ENCODE results near the gene DOCK3.

Gene DOCK3

GRCh38 chr3:51392355-51393133, 717.8 kb downstream of the DOCK3 start:
- peak overlapping the region; percentile 60 for H3K27ac Mint-ChIP-seq
- H3K4me1 Mint-ChIP-seq, result peaks cover 29% of the 10 kb centered on the region
- H3K9me3 Mint-ChIP-seq, result no peaks in the 10 kb centered on the region
- DNase-seq (ENCODE audit: low spot score in 2 of 2), result no peak
- ATAC-seq (ENCODE audit: low read depth), result no peak
- H3K4me3 Mint-ChIP-seq, result peak overlapping the region; percentile 83
- no peaks in the 10 kb centered on the region for H3K27me3 Mint-ChIP-seq
- H3K36me3 Mint-ChIP-seq, result peaks cover 18% of the 10 kb centered on the region

- ATAC-seq (ENCODE audit: low read depth) (no peak), DNase-seq (ENCODE audit: low spot score in 2 of 2) (no peak)
- peak overlapping the region; percentile 31 for H3K27ac Mint-ChIP-seq
- H3K4me3 Mint-ChIP-seq, result no peak overlapping the region
- H3K36me3 Mint-ChIP-seq, result peaks cover 14% of the 10 kb centered on the region
- H3K27me3 Mint-ChIP-seq, result no peaks in the 10 kb centered on the region
- H3K9me3 Mint-ChIP-seq, result no peaks in the 10 kb centered on the region
- H3K4me1 Mint-ChIP-seq, result peaks cover 25% of the 10 kb centered on the region
Observed at GRCh38 chr3:51393134-51393495, 718.4 kb downstream of the DOCK3 start.

GRCh38 chr3:51393564-51393963, 718.8 kb downstream of the DOCK3 start:
- Mint-ChIP-seq H3K27me3 (no peaks in the 10 kb centered on the region), H3K27ac (no peak overlapping the region), H3K4me3 (no peak overlapping the region), H3K4me1 (peaks cover 25% of the 10 kb centered on the region), H3K9me3 (no peaks in the 10 kb centered on the region), H3K36me3 (peaks cover 14% of the 10 kb centered on the region)
- DNase-seq (ENCODE audit: low spot score in 2 of 2) (no peak), ATAC-seq (ENCODE audit: low read depth) (no peak)

GRCh38 chr3:51394541-51394940, 719.8 kb downstream of the DOCK3 start:
- Mint-ChIP-seq H3K36me3 (peaks cover 12% of the 10 kb centered on the region), H3K27ac (peak overlapping the region; percentile 14), H3K27me3 (no peaks in the 10 kb centered on the region), H3K4me1 (peaks cover 22% of the 10 kb centered on the region), H3K9me3 (no peaks in the 10 kb centered on the region), H3K4me3 (no peak overlapping the region)
- no peak for ATAC-seq (ENCODE audit: low read depth)
- DNase-seq (ENCODE audit: low spot score in 2 of 2), result no peak

- peak overlapping the region; percentile 14 for H3K27ac Mint-ChIP-seq
- DNase-seq (ENCODE audit: low spot score in 2 of 2) (no peak), ATAC-seq (ENCODE audit: low read depth) (no peak)
- H3K9me3 Mint-ChIP-seq, result no peaks in the 10 kb centered on the region
- peaks cover 14% of the 10 kb centered on the region for H3K36me3 Mint-ChIP-seq
- H3K4me1 Mint-ChIP-seq, result peaks cover 20% of the 10 kb centered on the region
- no peaks in the 10 kb centered on the region for H3K27me3 Mint-ChIP-seq
- H3K4me3 Mint-ChIP-seq, result no peak overlapping the region
Observed at GRCh38 chr3:51395493-51396213, 720.9 kb downstream of the DOCK3 start.

GRCh38 chr3:51396401-51396800, 721.7 kb downstream of the DOCK3 start:
- DNase-seq (ENCODE audit: low spot score in 2 of 2), result no peak
- Mint-ChIP-seq H3K4me3 (no peak overlapping the region), H3K36me3 (peaks cover 14% of the 10 kb centered on the region), H3K27ac (peak overlapping the region; percentile 74), H3K9me3 (no peaks in the 10 kb centered on the region), H3K27me3 (no peaks in the 10 kb centered on the region), H3K4me1 (peaks cover 18% of the 10 kb centered on the region)
- no peak for ATAC-seq (ENCODE audit: low read depth)

- no peak for ATAC-seq (ENCODE audit: low read depth)
- Mint-ChIP-seq H3K4me3 (no peak overlapping the region), H3K4me1 (peaks cover 18% of the 10 kb centered on the region), H3K27me3 (no peaks in the 10 kb centered on the region), H3K27ac (peak overlapping the region; percentile 74), H3K9me3 (no peaks in the 10 kb centered on the region), H3K36me3 (peaks cover 16% of the 10 kb centered on the region)
- no peak for DNase-seq (ENCODE audit: low spot score in 2 of 2)
Observed at GRCh38 chr3:51397392-51397791, 722.7 kb downstream of the DOCK3 start.

GRCh38 chr3:51398595-51399310, 724.0 kb downstream of the DOCK3 start:
- DNase-seq (ENCODE audit: low spot score in 2 of 2) (no peak), ATAC-seq (ENCODE audit: low read depth) (no peak)
- Mint-ChIP-seq H3K4me1 (peaks cover 12% of the 10 kb centered on the region), H3K36me3 (peaks cover 21% of the 10 kb centered on the region), H3K4me3 (no peak overlapping the region), H3K9me3 (no peaks in the 10 kb centered on the region), H3K27ac (peak overlapping the region; percentile 81), H3K27me3 (no peaks in the 10 kb centered on the region)

- DNase-seq (ENCODE audit: low spot score in 2 of 2) (no peak), ATAC-seq (ENCODE audit: low read depth) (no peak)
- Mint-ChIP-seq H3K4me3 (no peak overlapping the region), H3K4me1 (peaks cover 6% of the 10 kb centered on the region), H3K27ac (no peak overlapping the region), H3K27me3 (no peaks in the 10 kb centered on the region), H3K36me3 (peaks cover 17% of the 10 kb centered on the region), H3K9me3 (no peaks in the 10 kb centered on the region)
Observed at GRCh38 chr3:51400166-51400565, 725.4 kb downstream of the DOCK3 start.

- Mint-ChIP-seq H3K36me3 (peaks cover 19% of the 10 kb centered on the region), H3K4me1 (peaks cover under 1% of the 10 kb centered on the region), H3K4me3 (no peak overlapping the region), H3K27me3 (no peaks in the 10 kb centered on the region), H3K9me3 (no peaks in the 10 kb centered on the region), H3K27ac (peak overlapping the region; percentile 20)
- ATAC-seq (ENCODE audit: low read depth) (no peak), DNase-seq (ENCODE audit: low spot score in 2 of 2) (no peak)
Observed at GRCh38 chr3:51401735-51402134, 727.0 kb downstream of the DOCK3 start.

- no peaks in the 10 kb centered on the region for H3K27me3 Mint-ChIP-seq
- DNase-seq (ENCODE audit: low spot score in 2 of 2), result no peak
- no peak for ATAC-seq (ENCODE audit: low read depth)
- no peaks in the 10 kb centered on the region for H3K9me3 Mint-ChIP-seq
- no peak overlapping the region for H3K4me3 Mint-ChIP-seq
- H3K4me1 Mint-ChIP-seq, result no peaks in the 10 kb centered on the region
- H3K36me3 Mint-ChIP-seq, result peaks cover 16% of the 10 kb centered on the region
- peak overlapping the region; percentile 56 for H3K27ac Mint-ChIP-seq
Observed at GRCh38 chr3:51403675-51404074, 728.9 kb downstream of the DOCK3 start.

- H3K4me1 Mint-ChIP-seq, result no peaks in the 10 kb centered on the region
- no peak overlapping the region for H3K27ac Mint-ChIP-seq
- DNase-seq (ENCODE audit: low spot score in 2 of 2) (no peak), ATAC-seq (ENCODE audit: low read depth) (no peak)
- H3K9me3 Mint-ChIP-seq, result no peaks in the 10 kb centered on the region
- peaks cover 28% of the 10 kb centered on the region for H3K36me3 Mint-ChIP-seq
- no peaks in the 10 kb centered on the region for H3K27me3 Mint-ChIP-seq
- H3K4me3 Mint-ChIP-seq, result no peak overlapping the region
Observed at GRCh38 chr3:51408021-51408420, 733.3 kb downstream of the DOCK3 start.

- Mint-ChIP-seq H3K9me3 (no peaks in the 10 kb centered on the region), H3K36me3 (peaks cover 28% of the 10 kb centered on the region)
- ATAC-seq (ENCODE audit: low read depth), result no peak
Observed at GRCh38 chr3:51408813-51409212, 734.1 kb downstream of the DOCK3 start.

GRCh38 chr3:51422211-51422610, 747.5 kb downstream of the DOCK3 start:
- Mint-ChIP-seq H3K27ac (peak overlapping the region; percentile 58), H3K4me3 (no peak overlapping the region), H3K4me1 (no peaks in the 10 kb centered on the region), H3K27me3 (no peaks in the 10 kb centered on the region), H3K9me3 (no peaks in the 10 kb centered on the region), H3K36me3 (peaks cover 20% of the 10 kb centered on the region)
- no peak for DNase-seq (ENCODE audit: low spot score in 2 of 2)
- no peak for ATAC-seq (ENCODE audit: low read depth)

More at GRCh38 chr3:51408813-51409212, 734.1 kb downstream of the DOCK3 start:
- H3K27ac Mint-ChIP-seq, result no peak overlapping the region
- H3K4me3 Mint-ChIP-seq, result no peak overlapping the region
- DNase-seq (ENCODE audit: low spot score in 2 of 2), result no peak
- H3K4me1 Mint-ChIP-seq, result no peaks in the 10 kb centered on the region
- H3K27me3 Mint-ChIP-seq, result no peaks in the 10 kb centered on the region

Data from memory B cell (primary cell).